DMS 273 (cell line): ENCODE results near the gene SPTB.

Experiments
- DNase-seq: peaks from one replicate; lab custom pipeline; 2025; ENCODE audit not compliant: unreplicated experiment; lab: John Stamatoyannopoulos, UW

Gene SPTB

DNA sequence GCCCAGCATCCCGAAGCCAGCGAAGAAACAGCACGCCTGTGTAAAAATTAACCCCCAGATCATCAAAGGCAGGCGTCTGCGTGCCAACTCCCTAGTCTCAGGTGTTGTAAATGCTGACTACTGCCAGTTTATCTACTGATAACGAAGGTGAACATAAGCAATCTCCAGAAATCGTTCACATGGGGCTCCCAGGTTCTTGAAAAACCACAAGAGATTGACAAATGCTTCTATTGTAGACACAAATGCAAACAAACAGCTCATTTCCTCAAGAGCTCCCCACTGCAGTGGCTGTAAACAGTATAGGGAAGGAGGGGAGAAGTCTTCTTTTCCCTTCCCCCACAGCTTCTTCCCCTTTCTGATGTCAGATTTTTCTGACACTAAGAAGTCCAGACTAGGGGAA is 180.8 kb downstream of the SPTB start:
- no peak for DNase-seq

DNA sequence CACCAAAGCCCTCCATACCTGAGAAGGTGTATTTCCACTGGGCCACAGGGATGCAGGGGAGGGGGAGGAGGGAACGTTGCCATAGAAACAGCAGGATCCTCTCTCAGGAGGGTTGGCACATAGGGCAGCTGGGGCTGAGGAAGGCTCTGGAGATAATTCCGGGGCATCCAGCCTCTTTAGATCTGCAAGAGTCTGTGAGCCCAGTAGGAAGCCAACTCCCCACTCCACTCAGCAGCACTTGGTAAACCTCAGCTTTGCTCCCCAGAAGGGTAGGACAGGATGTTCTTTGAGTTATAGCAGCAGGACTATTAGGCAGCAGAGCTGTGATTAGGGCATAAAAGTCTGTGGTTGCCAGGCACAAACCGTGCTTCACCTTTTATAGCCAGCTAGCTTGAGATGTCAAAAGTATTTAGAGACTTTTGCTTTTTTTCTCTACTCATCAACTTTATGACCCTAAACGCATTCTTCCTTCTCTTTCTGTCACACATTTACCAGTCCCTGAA is 183.3 kb downstream of the SPTB start:
- DNase-seq, result peak; percentile 20
